HepG2 (cell line): Measurements from ENCODE around the gene ZDHHC14. TPM values are rescaled to one million over a fixed set of nuclear protein-coding genes. Genes with fewer than 3 reads are reported as not detected.

ENCODE experiments used
- AHR ChIP-seq: IDR thresholded peaks from 2 replicates; pipeline ENCODE4 v1.6.1; 2018; ENCODE audit warnings: missing genetic modification reagents, missing compliant biosample characterization
- E2F1 ChIP-seq: sonication (generic); formaldehyde crosslinking; IDR thresholded peaks from 2 replicates; pipeline ENCODE4 v1.5.0; 2020; ENCODE audit warnings: missing genetic modification reagents
- FOSL1 ChIP-seq: sonication (generic); formaldehyde crosslinking; IDR thresholded peaks from 2 replicates; pipeline ENCODE4 v1.9.0; 2021; ENCODE audit warnings: missing genetic modification reagents, borderline replicate concordance
- HINFP ChIP-seq: sonication (generic); formaldehyde crosslinking; IDR thresholded peaks from 2 replicates; pipeline ENCODE4 v1.4.0; 2020; ENCODE audit warnings: low read depth, mild to moderate bottlenecking, missing genetic modification reagents
- KDM4B ChIP-seq: sonication (generic); formaldehyde crosslinking; IDR thresholded peaks from 2 replicates; pipeline ENCODE4 v1.4.0; 2020; ENCODE audit warnings: missing genetic modification reagents
- PBX2 ChIP-seq: IDR thresholded peaks from 2 replicates; pipeline ENCODE4 v1.6.1; 2016; ENCODE audit warnings: control low read depth
- SNRNP70 ChIP-seq: fragments of 200-400 bp; formaldehyde crosslinking; IDR thresholded peaks from 2 replicates; pipeline ENCODE4 v1.6.1; 2017; ENCODE audit warnings: mild to moderate bottlenecking, low read depth, low read length, moderate library complexity
- SPEN ChIP-seq: sonication (generic); formaldehyde crosslinking; IDR thresholded peaks from 2 replicates; pipeline ENCODE4 v1.5.1; 2020; ENCODE audit warnings: low read depth, mild to moderate bottlenecking, missing genetic modification reagents
- TFE3 ChIP-seq: IDR thresholded peaks from 2 replicates; pipeline ENCODE4 v1.6.1; 2016
- THAP8 ChIP-seq: sonication (generic); formaldehyde crosslinking; IDR thresholded peaks from 2 replicates; pipeline ENCODE4 v1.5.1; 2020; ENCODE audit warnings: missing genetic modification reagents, mild to moderate bottlenecking, borderline replicate concordance
- ZBTB34 ChIP-seq: sonication (generic); formaldehyde crosslinking; IDR thresholded peaks from 2 replicates; pipeline ENCODE4 v1.8.0; 2022; ENCODE audit warnings: mild to moderate bottlenecking, missing genetic modification reagents
- ZNF160 ChIP-seq: sonication (generic); formaldehyde crosslinking; IDR thresholded peaks from 2 replicates; pipeline ENCODE4 v1.8.0; 2022; ENCODE audit warnings: mild to moderate bottlenecking, inconsistent platforms, missing genetic modification reagents
- ZNF768 ChIP-seq: sonication (generic); formaldehyde crosslinking; IDR thresholded peaks from 2 replicates; pipeline ENCODE4 v1.4.0; 2020; ENCODE audit warnings: missing genetic modification reagents
- ZNF841 ChIP-seq: sonication (generic); formaldehyde crosslinking; IDR thresholded peaks from 2 replicates; pipeline ENCODE4 v1.8.1; 2023; ENCODE audit warnings: missing genetic modification reagents, borderline replicate concordance
- polyA plus RNA-seq, 8 experiments: library from polyadenylated mRNA; depleted of rRNA in 3 of 8; stranded (reverse) in 7 of 8; unstranded in 1 of 8; fragments of >200 nt; fragmentation: Illumina TruSeq in 4 of 8; extraction: Trizol in 4 of 8; gene quantifications; 2 replicates each; pipeline versions ENCODE4 v1.2.1 to v1.2.3, GENCODE V29; 2011 to 2016; ENCODE audit warnings: low read depth in 4 of 8, missing spikeins in 1 of 8, mixed read lengths in 1 of 8; ENCODE audit not compliant: insufficient read depth in 1 of 8
- total RNA-seq, 5 experiments: library from RNA; depleted of rRNA; stranded (reverse); fragments of >200 nt; fragmentation: Illumina TruSeq; extraction: Trizol; gene quantifications; 2 replicates each; pipeline ENCODE4 v1.2.3, GENCODE V29; 2016; ENCODE audit warnings: low read depth in 1 of 5

Gene ZDHHC14
- total and polyA plus RNA-seq, 2 of the 13 experiments (the other 11 are each of a cell fraction or from before 2014, with no cell fraction given): 3.7 to 9.5 TPM

GRCh38 chr6:157514659-157515496, 133.9 kb downstream of the ZDHHC14 start (continued):
- TF ChIP-seq ZBTB34 (CRISPR knock-in tag) (no peak), PBX2 (CRISPR knock-in tag) (peak; percentile 44; the same call in 1 of the 2 replicates), HINFP (CRISPR knock-in tag) (no peak), KDM4B (CRISPR knock-in tag) (no peak), AHR (CRISPR knock-in tag) (no peak), E2F1 (CRISPR knock-in tag) (no peak), SPEN (0 out of 2 replicates have a peak, but pooled peaks have one; percentile 29), ZNF160 (CRISPR knock-in tag) (no peak), FOSL1 (CRISPR knock-in tag) (peak; percentile 55; the same call in 1 of the 2 replicates), TFE3 (CRISPR knock-in tag) (no peak), THAP8 (CRISPR knock-in tag) (no peak), SNRNP70 (no peak), ZNF768 (no peak), ZNF841 (no peak)
